ENCODE measurements around the gene SUPT3H.

SUPT3H gene

GRCh38 chr6:45209762-45210161 is 168.0 kb downstream of the SUPT3H start:
- DNase-seq (ENCODE audit: low read depth), result no peak
- no peak overlapping the region for H3K4me3 ChIP-seq (ENCODE audit: low read depth, low read length)
- in situ Hi-C loops (cut with HindIII; ENCODE audit: low sequenced_read_pairs), result no loop called here
- no peak for TF ChIP-seq CTCF (IDR thresholded peaks at IDR 0.05; ENCODE audit: low read depth, low read length, missing control alignments)

- DNase-seq (ENCODE audit: low read depth), result no peak
- H3K4me3 ChIP-seq (ENCODE audit: low read depth, low read length), result no peak overlapping the region
- no peak for TF ChIP-seq CTCF (IDR thresholded peaks at IDR 0.05; ENCODE audit: low read depth, low read length, missing control alignments)
- in situ Hi-C loops (cut with HindIII; ENCODE audit: low sequenced_read_pairs), result no loop called here
Observed at GRCh38 chr6:45206793-45207492, 170.8 kb downstream of the SUPT3H start.

GRCh38 chr6:45201484-45201883 is 176.2 kb downstream of the SUPT3H start:
- TF ChIP-seq CTCF (IDR thresholded peaks at IDR 0.05; ENCODE audit: low read depth, low read length, missing control alignments), result no peak
- H3K4me3 ChIP-seq (ENCODE audit: low read depth, low read length), result no peak overlapping the region
- no peak for DNase-seq (ENCODE audit: low read depth)
- in situ Hi-C loops (cut with HindIII; ENCODE audit: low sequenced_read_pairs), result no loop called here

- no peak for DNase-seq (ENCODE audit: low read depth)
- in situ Hi-C loops (cut with HindIII; ENCODE audit: low sequenced_read_pairs), result no loop called here
- no peak overlapping the region for H3K4me3 ChIP-seq (ENCODE audit: low read depth, low read length)
- TF ChIP-seq CTCF (IDR thresholded peaks at IDR 0.05; ENCODE audit: low read depth, low read length, missing control alignments), result no peak
Observed at GRCh38 chr6:45200510-45200909, 177.2 kb downstream of the SUPT3H start.

GRCh38 chr6:45199554-45199953 is 178.2 kb downstream of the SUPT3H start:
- no peak overlapping the region for H3K4me3 ChIP-seq (ENCODE audit: low read depth, low read length)
- TF ChIP-seq CTCF (IDR thresholded peaks at IDR 0.05; ENCODE audit: low read depth, low read length, missing control alignments), result no peak
- DNase-seq (ENCODE audit: low read depth), result no peak
- in situ Hi-C loops (cut with HindIII; ENCODE audit: low sequenced_read_pairs), result no loop called here

- in situ Hi-C loops (cut with HindIII; ENCODE audit: low sequenced_read_pairs), result no loop called here
- DNase-seq (ENCODE audit: low read depth), result peak; percentile 4
- H3K4me3 ChIP-seq (ENCODE audit: low read depth, low read length), result no peak overlapping the region
- no peak for TF ChIP-seq CTCF (IDR thresholded peaks at IDR 0.05; ENCODE audit: low read depth, low read length, missing control alignments)
Observed at GRCh38 chr6:45196121-45196520, 181.6 kb downstream of the SUPT3H start.

Measured in astrocyte of the cerebellum (primary cell).